Adrenal gland (tissue), 5 donors: ENCODE measurements around the gene DPY19L3.

Experiments used
- POLR2A ChIP-seq, 2 donors: fragments of 450-650 bp; IDR thresholded peaks; one replicate each; pipeline ENCODE4 v1.6.1; 2017; ENCODE audit warnings: antibody characterized with exemption in 2 of 2, mild to moderate bottlenecking in 2 of 2, moderate library complexity in 1 of 2
- TF ChIP-seq, protein P1 (sequence below), 6 experiments: fragments of 450-650 bp in 4 of 6; fragments of 200-600 bp in 2 of 6; sonication (generic) in 1 of 6; IDR thresholded peaks; 1 replicate in 5 of 6; 2 replicates in 1 of 6; pipeline versions ENCODE4 v1.5.1 to v1.8.0; 2016 to 2021; ENCODE audit warnings: antibody characterized with exemption in 6 of 6, mild to moderate bottlenecking in 2 of 6, moderate library complexity in 1 of 6
- donor health status: DM: no; HTN: no; CAD: no.

GRCh38 chr19:32453736-32454135 is 48.2 kb downstream of the DPY19L3 start:
- TF ChIP-seq, protein P1, sequence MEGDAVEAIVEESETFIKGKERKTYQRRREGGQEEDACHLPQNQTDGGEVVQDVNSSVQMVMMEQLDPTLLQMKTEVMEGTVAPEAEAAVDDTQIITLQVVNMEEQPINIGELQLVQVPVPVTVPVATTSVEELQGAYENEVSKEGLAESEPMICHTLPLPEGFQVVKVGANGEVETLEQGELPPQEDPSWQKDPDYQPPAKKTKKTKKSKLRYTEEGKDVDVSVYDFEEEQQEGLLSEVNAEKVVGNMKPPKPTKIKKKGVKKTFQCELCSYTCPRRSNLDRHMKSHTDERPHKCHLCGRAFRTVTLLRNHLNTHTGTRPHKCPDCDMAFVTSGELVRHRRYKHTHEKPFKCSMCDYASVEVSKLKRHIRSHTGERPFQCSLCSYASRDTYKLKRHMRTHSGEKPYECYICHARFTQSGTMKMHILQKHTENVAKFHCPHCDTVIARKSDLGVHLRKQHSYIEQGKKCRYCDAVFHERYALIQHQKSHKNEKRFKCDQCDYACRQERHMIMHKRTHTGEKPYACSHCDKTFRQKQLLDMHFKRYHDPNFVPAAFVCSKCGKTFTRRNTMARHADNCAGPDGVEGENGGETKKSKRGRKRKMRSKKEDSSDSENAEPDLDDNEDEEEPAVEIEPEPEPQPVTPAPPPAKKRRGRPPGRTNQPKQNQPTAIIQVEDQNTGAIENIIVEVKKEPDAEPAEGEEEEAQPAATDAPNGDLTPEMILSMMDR (IDR thresholded peaks at IDR 0.05), result no peak
- TF ChIP-seq POLR2A (IDR thresholded peaks at IDR 0.05), result no peak
